ENCODE data around the gene FUT4. TPM values are rescaled to one million over a fixed set of nuclear protein-coding genes. Genes with fewer than 3 reads are reported as not detected.

Gene FUT4
- total and polyA plus RNA-seq, 2 donors (not counting 1 experiment from before 2014, with no cell fraction given) = 0.89 to 3.7 TPM

GRCh38 chr11:94557421-94557820 lies 13.7 kb downstream of the FUT4 start:
- Histone ChIP-seq H4K20me1 (ENCODE audit: control insufficient read depth, insufficient read depth, low read length, poor library complexity, severe bottlenecking) (no peaks in the 10 kb centered on the region), H3K9ac (ENCODE audit: low read length) (no peak overlapping the region), H3K27ac (ENCODE audit: low read length in 2 of 2) (no peak overlapping the region), H3K36me3 (replicated peaks in 1 of 2; ENCODE audit: control extremely low read depth in 1 of 2, control insufficient read depth in 1 of 2, extremely low read depth in 1 of 2, insufficient read depth in 2 of 2, low read length in 1 of 2) (no peaks in the 10 kb centered on the region), H3K4me3 (ENCODE audit: control extremely low read depth in 1 of 5, extremely low read depth in 1 of 5, insufficient read depth in 1 of 5, low read depth in 2 of 5, low read length in 4 of 5) (no peak overlapping the region), H3K4me2 (replicated peaks; ENCODE audit: low read depth, low read length, poor library complexity, severe bottlenecking) (no peak overlapping the region), H3K27me3 (replicated peaks in 1 of 4; ENCODE audit: control extremely low read depth in 1 of 4, control insufficient read depth in 3 of 4, insufficient read depth in 4 of 4, low read length in 3 of 4) (no peaks in the 10 kb centered on the region), H3K9me3 (ENCODE audit: control extremely low read depth in 1 of 3, control insufficient read depth in 2 of 3, insufficient read depth in 1 of 3, low read length in 2 of 3) (no peaks in the 10 kb centered on the region), H3K4me1 (ENCODE audit: control insufficient read depth in 2 of 2, insufficient read depth in 2 of 2, low read length in 2 of 2) (peaks cover 0 to 5% of the 10 kb centered on the region in 2 donors), H3K79me2 (ENCODE audit: control insufficient read depth, insufficient read depth, low read length) (no peaks in the 10 kb centered on the region), H2AFZ (ENCODE audit: insufficient read depth, low read depth, low read length, poor library complexity, severe bottlenecking) (no peak overlapping the region)
- Mint-ChIP-seq H3K4me1 (peaks cover 3% of the 10 kb centered on the region), H3K9me3 (ENCODE audit: insufficient read depth) (no peaks in the 10 kb centered on the region), H3K27me3 (peaks cover 3% of the 10 kb centered on the region), H3K4me3 (no peak overlapping the region), H3K27ac (no peak overlapping the region)
- intact Hi-C loops (cut with micrococcal nuclease) = no loop called here
- ChIA-PET CTCF (no interaction called here), POLR2A (no interaction called here)
- no peak for ATAC-seq (ENCODE audit: low read depth)
- DNase-seq = no peak
- TF ChIP-seq, protein P1, sequence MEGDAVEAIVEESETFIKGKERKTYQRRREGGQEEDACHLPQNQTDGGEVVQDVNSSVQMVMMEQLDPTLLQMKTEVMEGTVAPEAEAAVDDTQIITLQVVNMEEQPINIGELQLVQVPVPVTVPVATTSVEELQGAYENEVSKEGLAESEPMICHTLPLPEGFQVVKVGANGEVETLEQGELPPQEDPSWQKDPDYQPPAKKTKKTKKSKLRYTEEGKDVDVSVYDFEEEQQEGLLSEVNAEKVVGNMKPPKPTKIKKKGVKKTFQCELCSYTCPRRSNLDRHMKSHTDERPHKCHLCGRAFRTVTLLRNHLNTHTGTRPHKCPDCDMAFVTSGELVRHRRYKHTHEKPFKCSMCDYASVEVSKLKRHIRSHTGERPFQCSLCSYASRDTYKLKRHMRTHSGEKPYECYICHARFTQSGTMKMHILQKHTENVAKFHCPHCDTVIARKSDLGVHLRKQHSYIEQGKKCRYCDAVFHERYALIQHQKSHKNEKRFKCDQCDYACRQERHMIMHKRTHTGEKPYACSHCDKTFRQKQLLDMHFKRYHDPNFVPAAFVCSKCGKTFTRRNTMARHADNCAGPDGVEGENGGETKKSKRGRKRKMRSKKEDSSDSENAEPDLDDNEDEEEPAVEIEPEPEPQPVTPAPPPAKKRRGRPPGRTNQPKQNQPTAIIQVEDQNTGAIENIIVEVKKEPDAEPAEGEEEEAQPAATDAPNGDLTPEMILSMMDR (IDR thresholded peaks at IDR 0.05) = no peak
- no peak for TF ChIP-seq EZH2 (IDR thresholded peaks at IDR 0.05; ENCODE audit: borderline replicate concordance, insufficient read depth, low read depth, low read length, poor library complexity, severe bottlenecking)

- Histone ChIP-seq H3K79me2 (ENCODE audit: control insufficient read depth, insufficient read depth, low read length) (no peaks in the 10 kb centered on the region), H3K4me2 (replicated peaks; ENCODE audit: low read depth, low read length, poor library complexity, severe bottlenecking) (no peak overlapping the region), H3K4me1 (ENCODE audit: control insufficient read depth in 2 of 2, insufficient read depth in 2 of 2, low read length in 2 of 2) (peaks cover 0 to 5% of the 10 kb centered on the region in 2 donors), H3K27me3 (replicated peaks in 1 of 4; ENCODE audit: control extremely low read depth in 1 of 4, control insufficient read depth in 3 of 4, insufficient read depth in 4 of 4, low read length in 3 of 4) (no peaks in the 10 kb centered on the region), H3K27ac (ENCODE audit: low read length in 2 of 2) (no peak overlapping the region), H3K9ac (ENCODE audit: low read length) (no peak overlapping the region), H4K20me1 (ENCODE audit: control insufficient read depth, insufficient read depth, low read length, poor library complexity, severe bottlenecking) (no peaks in the 10 kb centered on the region), H2AFZ (ENCODE audit: insufficient read depth, low read depth, low read length, poor library complexity, severe bottlenecking) (no peak overlapping the region), H3K9me3 (ENCODE audit: control extremely low read depth in 1 of 3, control insufficient read depth in 2 of 3, insufficient read depth in 1 of 3, low read length in 2 of 3) (no peaks in the 10 kb centered on the region), H3K36me3 (replicated peaks in 1 of 2; ENCODE audit: control extremely low read depth in 1 of 2, control insufficient read depth in 1 of 2, extremely low read depth in 1 of 2, insufficient read depth in 2 of 2, low read length in 1 of 2) (no peaks in the 10 kb centered on the region), H3K4me3 (ENCODE audit: control extremely low read depth in 1 of 5, extremely low read depth in 1 of 5, insufficient read depth in 1 of 5, low read depth in 2 of 5, low read length in 4 of 5) (no peak overlapping the region)
- H3K27ac Mint-ChIP-seq = no peak overlapping the region
- no peaks in the 10 kb centered on the region for H3K9me3 Mint-ChIP-seq (ENCODE audit: insufficient read depth)
- TF ChIP-seq, protein P1 (IDR thresholded peaks at IDR 0.05) = no peak
- no peak for TF ChIP-seq EZH2 (IDR thresholded peaks at IDR 0.05; ENCODE audit: borderline replicate concordance, insufficient read depth, low read depth, low read length, poor library complexity, severe bottlenecking)
- H3K27me3 Mint-ChIP-seq = peaks cover 3% of the 10 kb centered on the region
- CTCF ChIA-PET = no interaction called here
- POLR2A ChIA-PET = no interaction called here
- intact Hi-C loops (cut with micrococcal nuclease) = no loop called here
- no peak for DNase-seq
- no peak overlapping the region for H3K4me3 Mint-ChIP-seq
- peaks cover 3% of the 10 kb centered on the region for H3K4me1 Mint-ChIP-seq
- ATAC-seq (ENCODE audit: low read depth) = no peak
- no CpG with 5 or more reads among the region's 1 CpG for WGBS (ENCODE audit: insufficient coverage)
Observed at GRCh38 chr11:94557992-94558391, 14.3 kb downstream of the FUT4 start.
